ENCODE measurements around the gene ROM1.

DNA sequence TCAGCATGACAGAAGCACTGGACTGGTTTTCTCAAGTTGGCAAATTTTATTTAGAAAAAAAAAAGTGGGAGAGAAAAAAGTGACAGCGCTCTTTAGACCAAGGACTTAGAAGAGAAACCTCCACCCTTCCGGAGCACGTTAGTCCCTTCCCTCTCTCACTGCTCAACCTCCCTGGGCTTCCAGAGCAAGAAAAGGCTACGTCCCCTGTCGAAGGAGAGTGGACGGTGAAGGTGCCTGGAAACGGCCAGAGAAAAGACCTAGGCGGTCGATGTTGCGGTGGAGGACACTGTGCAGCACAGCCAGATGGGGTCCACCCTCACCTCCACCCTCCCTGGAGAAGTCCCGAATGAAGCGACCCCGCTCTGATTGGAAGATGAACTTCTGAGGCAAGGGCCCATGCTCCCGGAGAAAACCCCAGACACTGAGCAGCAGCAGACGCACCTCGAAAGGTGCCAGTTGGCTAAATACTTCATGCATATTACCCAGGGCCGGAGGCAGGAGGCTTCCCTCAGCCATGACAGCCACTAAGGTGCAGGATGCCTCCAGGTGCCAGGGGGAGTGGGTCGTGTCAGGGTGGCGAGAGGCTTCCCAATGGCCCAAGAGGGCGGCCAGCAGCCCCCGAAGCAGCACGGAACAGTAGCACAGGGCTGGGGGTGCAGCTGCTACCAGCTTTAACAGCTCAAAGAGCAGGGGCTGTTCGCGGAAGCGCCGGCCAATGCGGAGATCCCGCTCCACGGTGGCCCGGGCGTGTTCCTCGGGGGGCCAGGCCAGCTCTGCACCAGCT is 34.0 kb downstream of the ROM1 start:
- TF ChIP-seq, protein P1, sequence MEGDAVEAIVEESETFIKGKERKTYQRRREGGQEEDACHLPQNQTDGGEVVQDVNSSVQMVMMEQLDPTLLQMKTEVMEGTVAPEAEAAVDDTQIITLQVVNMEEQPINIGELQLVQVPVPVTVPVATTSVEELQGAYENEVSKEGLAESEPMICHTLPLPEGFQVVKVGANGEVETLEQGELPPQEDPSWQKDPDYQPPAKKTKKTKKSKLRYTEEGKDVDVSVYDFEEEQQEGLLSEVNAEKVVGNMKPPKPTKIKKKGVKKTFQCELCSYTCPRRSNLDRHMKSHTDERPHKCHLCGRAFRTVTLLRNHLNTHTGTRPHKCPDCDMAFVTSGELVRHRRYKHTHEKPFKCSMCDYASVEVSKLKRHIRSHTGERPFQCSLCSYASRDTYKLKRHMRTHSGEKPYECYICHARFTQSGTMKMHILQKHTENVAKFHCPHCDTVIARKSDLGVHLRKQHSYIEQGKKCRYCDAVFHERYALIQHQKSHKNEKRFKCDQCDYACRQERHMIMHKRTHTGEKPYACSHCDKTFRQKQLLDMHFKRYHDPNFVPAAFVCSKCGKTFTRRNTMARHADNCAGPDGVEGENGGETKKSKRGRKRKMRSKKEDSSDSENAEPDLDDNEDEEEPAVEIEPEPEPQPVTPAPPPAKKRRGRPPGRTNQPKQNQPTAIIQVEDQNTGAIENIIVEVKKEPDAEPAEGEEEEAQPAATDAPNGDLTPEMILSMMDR (IDR thresholded peaks at IDR 0.05; ENCODE audit: insufficient read depth, low read length), result no peak
- TF ChIP-seq GABPA (IDR thresholded peaks at IDR 0.05; ENCODE audit: low read depth) (no peak), POLR2AphosphoS5 (IDR thresholded peaks at IDR 0.05; ENCODE audit: low read depth) (no peak), SPI1 (IDR thresholded peaks at IDR 0.05; ENCODE audit: borderline replicate concordance, low read depth) (no peak)
- TF ChIP-seq, protein P2, sequence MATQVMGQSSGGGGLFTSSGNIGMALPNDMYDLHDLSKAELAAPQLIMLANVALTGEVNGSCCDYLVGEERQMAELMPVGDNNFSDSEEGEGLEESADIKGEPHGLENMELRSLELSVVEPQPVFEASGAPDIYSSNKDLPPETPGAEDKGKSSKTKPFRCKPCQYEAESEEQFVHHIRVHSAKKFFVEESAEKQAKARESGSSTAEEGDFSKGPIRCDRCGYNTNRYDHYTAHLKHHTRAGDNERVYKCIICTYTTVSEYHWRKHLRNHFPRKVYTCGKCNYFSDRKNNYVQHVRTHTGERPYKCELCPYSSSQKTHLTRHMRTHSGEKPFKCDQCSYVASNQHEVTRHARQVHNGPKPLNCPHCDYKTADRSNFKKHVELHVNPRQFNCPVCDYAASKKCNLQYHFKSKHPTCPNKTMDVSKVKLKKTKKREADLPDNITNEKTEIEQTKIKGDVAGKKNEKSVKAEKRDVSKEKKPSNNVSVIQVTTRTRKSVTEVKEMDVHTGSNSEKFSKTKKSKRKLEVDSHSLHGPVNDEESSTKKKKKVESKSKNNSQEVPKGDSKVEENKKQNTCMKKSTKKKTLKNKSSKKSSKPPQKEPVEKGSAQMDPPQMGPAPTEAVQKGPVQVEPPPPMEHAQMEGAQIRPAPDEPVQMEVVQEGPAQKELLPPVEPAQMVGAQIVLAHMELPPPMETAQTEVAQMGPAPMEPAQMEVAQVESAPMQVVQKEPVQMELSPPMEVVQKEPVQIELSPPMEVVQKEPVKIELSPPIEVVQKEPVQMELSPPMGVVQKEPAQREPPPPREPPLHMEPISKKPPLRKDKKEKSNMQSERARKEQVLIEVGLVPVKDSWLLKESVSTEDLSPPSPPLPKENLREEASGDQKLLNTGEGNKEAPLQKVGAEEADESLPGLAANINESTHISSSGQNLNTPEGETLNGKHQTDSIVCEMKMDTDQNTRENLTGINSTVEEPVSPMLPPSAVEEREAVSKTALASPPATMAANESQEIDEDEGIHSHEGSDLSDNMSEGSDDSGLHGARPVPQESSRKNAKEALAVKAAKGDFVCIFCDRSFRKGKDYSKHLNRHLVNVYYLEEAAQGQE (IDR thresholded peaks at IDR 0.05; ENCODE audit: insufficient replicate concordance, low read depth), result no peak

Measured in HL-60 (cell line).